GM08714 (cell line): Measurements from ENCODE around the gene CACNA1C.

Source experiments
- H3K4me3 ChIP-seq: fragments of 200-500 bp; sonication (Bioruptor generic); 2 replicates; pipeline ENCODE4 v1.5.1; 2014; ENCODE audit warnings: mild to moderate bottlenecking, low read length, inconsistent platforms
- ZNF274 ChIP-seq: IDR thresholded peaks from 2 replicates; pipeline ENCODE4 v1.6.1; 2012; ENCODE audit warnings: mild to moderate bottlenecking, low read depth, low read length

CACNA1C gene

GRCh38 chr12:2347137-2347843 lies 294.5 kb downstream of the CACNA1C start:
- no peak for TF ChIP-seq ZNF274
- no peak overlapping the region for H3K4me3 ChIP-seq

DNA sequence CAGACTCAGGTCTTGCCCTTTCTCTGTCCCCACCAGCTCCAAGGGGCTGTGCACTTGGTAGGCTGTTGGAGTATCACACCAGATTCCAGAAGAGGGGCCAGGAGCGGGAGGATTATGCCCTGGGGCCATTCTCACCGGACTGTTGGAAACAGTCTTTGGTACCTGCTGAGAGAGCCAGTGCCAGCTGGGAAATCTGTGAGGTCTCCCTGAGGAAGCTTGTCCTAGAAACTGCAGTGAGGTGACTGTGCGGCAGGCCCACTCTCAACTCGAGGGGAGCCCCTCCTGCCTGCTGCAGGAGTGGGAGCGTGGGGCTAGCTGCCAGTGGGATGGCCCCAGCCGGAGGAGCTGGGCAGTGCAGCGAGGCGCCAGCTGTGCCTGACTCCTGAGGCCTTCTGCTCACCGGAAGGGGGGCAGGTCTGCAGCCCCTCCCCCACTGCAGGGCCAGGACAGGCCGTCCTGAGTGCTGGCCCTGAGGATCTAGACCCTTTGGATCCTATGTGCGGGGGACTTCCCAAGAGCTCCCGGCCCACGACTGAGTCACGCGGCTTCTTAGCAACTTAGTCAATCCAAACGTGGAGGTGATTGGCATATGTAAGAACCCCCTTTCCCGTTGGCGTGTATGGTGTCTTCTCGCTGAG lies 295.2 kb downstream of the CACNA1C start:
- no peak overlapping the region for H3K4me3 ChIP-seq

GRCh38 chr12:2348482-2348852 lies 295.7 kb downstream of the CACNA1C start:
- no peak overlapping the region for H3K4me3 ChIP-seq
- TF ChIP-seq ZNF274 = no peak

More for the DNA sequence above, 295.2 kb downstream of the CACNA1C start:
- no peak for TF ChIP-seq ZNF274

GRCh38 chr12:2351161-2351560 lies 298.4 kb downstream of the CACNA1C start:
- TF ChIP-seq ZNF274 = no peak
- no peak overlapping the region for H3K4me3 ChIP-seq

- TF ChIP-seq ZNF274 = no peak
These were observed 299.4 kb downstream of the CACNA1C start for GRCh38 chr12:2352203-2352602.

GRCh38 chr12:2353281-2353680 lies 300.5 kb downstream of the CACNA1C start:
- no peak for TF ChIP-seq ZNF274
- no peak overlapping the region for H3K4me3 ChIP-seq

More at GRCh38 chr12:2352203-2352602, 299.4 kb downstream of the CACNA1C start:
- H3K4me3 ChIP-seq = no peak overlapping the region

- no peak for TF ChIP-seq ZNF274
- no peak overlapping the region for H3K4me3 ChIP-seq
These were observed 300.9 kb downstream of the CACNA1C start for GRCh38 chr12:2353691-2354090.

DNA sequence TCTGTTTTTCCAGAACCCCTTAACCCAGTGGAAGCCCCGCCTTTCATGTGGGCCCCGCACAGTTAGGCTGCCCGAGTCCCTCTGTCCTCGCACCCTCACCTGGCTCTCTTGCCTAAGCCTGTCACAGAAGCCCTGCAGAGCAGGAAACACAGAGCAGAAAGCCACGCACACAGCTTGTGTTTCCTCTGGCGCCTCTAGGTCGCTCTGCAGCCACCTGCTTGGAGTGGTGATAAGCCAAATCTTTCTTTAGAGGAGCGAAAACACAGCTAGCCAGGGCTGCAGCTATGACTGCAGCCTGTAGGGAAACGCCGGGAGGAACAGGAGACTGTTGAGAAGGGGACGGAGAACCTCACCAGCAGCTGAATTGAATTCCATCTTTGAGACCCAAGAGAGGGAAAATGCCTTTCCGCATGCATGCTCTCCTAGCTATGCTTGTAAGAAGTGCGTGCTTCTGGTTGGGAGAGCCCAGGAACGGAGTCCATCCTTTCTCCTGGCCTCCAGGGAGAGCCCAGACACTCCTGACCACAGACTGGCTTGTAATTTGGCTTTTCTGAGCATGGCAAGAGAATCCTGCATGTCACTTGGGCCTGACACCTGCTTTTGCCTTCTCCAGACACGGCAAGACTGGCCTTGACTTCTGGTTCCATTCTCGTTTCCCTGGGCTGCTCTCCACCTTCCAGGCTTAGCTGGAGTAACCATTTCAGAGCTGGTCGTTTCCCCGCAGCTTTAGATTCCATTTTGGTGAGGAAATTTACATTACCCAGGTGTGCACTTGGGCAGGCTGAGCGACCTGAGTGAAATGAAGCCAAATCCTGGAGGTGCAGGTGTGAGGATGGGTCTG lies 301.6 kb downstream of the CACNA1C start:
- TF ChIP-seq ZNF274 = no peak

GRCh38 chr12:2355198-2355597 lies 302.4 kb downstream of the CACNA1C start:
- H3K4me3 ChIP-seq = no peak overlapping the region
- TF ChIP-seq ZNF274 = no peak

More for the DNA sequence above, 301.6 kb downstream of the CACNA1C start:
- H3K4me3 ChIP-seq = no peak overlapping the region

DNA sequence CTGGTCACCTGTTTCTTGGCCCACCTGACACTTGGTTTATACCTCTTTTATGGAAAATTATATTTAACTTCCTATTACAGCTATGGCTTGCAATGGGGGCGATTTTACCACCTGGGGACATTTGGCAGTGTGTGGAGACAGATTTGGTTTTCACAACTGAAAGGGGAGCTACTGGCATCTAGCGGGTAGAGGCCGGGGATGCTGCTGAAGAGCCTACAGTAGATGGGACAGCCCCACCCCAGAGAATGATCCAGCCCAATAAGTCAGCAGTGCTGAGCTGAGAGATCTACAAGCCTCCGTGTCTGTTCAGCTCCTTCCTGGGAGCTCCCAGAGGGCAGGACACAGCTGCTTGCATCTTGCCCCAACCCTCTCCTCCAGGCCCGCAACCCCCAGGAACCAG lies 302.8 kb downstream of the CACNA1C start:
- no peak for TF ChIP-seq ZNF274
- H3K4me3 ChIP-seq = no peak overlapping the region

DNA sequence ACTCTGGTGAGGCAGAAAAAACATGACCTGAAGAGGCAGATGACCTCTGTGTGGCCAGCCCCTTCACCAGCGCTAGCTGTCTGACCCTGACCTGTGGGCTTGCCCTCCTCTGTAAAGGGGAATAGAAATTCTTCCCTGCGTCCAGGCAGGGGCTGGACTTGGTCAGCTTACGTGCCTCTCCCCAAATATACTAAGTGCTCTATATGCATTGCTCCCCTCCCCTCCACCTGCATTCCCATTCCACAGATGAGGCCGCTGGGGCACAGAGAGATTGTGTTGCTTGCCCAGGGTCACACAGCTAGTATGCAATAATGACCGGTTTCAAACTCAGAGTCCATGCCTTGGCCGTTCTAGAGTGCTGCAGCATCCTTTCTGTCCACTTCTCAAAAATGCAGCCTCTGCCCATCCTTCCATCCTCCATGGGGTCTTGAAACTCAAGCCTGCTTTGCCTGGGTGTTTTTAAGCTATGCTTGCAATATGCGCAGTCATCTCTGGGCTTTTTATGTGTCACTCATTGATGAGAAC lies 303.9 kb downstream of the CACNA1C start:
- no peak for TF ChIP-seq ZNF274

DNA sequence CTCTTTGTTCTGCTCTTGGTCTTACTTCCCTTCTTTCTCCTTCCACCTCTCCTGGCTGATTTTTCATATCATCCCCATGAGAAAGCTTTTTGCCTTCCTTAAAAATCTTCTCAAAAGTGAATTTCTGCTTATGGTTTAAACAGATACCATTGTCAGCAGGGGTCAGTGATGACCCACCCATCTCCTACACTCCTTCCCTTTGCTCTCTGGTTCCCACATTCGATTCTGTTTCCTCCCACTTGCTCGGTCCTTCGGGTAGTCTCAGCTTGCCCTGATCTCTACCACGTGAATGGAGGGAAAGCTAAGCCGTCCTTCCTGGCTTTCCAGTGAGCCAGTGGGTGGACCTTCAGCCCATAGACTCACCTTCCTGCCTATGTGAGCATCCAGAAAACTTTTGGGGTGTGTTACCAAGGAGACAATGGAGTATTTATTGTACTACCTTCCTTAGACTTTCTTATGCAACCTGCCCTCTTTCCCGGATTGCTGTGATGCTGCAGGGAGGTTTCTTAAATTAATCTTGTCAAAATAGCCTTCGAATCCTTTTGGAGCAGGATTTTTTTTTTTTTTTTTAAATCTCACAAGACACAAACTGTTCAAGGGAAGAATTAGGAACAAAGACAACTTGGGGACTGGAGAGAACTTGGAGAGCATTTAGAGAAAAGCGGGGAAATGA lies 306.3 kb downstream of the CACNA1C start:
- no peak overlapping the region for H3K4me3 ChIP-seq

More for the DNA sequence above, 303.9 kb downstream of the CACNA1C start:
- no peak overlapping the region for H3K4me3 ChIP-seq

GRCh38 chr12:2359725-2360629 lies 307.2 kb downstream of the CACNA1C start:
- no peak for TF ChIP-seq ZNF274
- H3K4me3 ChIP-seq = no peak overlapping the region

More for the DNA sequence above, 306.3 kb downstream of the CACNA1C start:
- no peak for TF ChIP-seq ZNF274
